Keratinocyte (primary cell): ENCODE measurements around the gene DNAJB13. TPM values are rescaled to one million over a fixed set of nuclear protein-coding genes. Genes with fewer than 3 reads are reported as not detected.

Source experiments
- DNase-seq: peaks from one replicate; pipeline ENCODE4 v3.0.0-alpha.2; 2011; ENCODE audit warnings: low read depth, missing footprints, low spot score
- FAIRE-seq: peaks from 2 replicates; lab custom pipeline; 2011; peaks lifted over from hg19 to GRCh38; lab: Jason Lieb, UNC
- H2AFZ ChIP-seq: 2 replicates; pipeline ENCODE4 v1.6.0; 2012; ENCODE audit warnings: low read length, control low read depth, inconsistent platforms; ENCODE audit not compliant: control insufficient read depth
- H3K27ac ChIP-seq: 2 replicates; pipeline ENCODE4 v1.5.1; 2011; ENCODE audit warnings: low read length; ENCODE audit not compliant: control insufficient read depth, insufficient read depth
- H3K27me3 ChIP-seq: 3 replicates; pipeline ENCODE4 v1.6.0; 2011; ENCODE audit warnings: low read length; ENCODE audit not compliant: control insufficient read depth, insufficient read depth; ENCODE audit errors: extremely low read depth
- H3K36me3 ChIP-seq, 2 experiments: 2 replicates in 1 of 2; 3 replicates in 1 of 2; pipeline ENCODE4 v1.5.1; 2011; ENCODE audit warnings: low read length in 2 of 2, mild to moderate bottlenecking in 1 of 2; ENCODE audit not compliant: control insufficient read depth in 2 of 2, insufficient read depth in 2 of 2; ENCODE audit errors: extremely low read depth in 1 of 2
- H3K4me1 ChIP-seq: 3 replicates; pipeline ENCODE4 v1.5.1; 2011; ENCODE audit warnings: low read length; ENCODE audit not compliant: control insufficient read depth, insufficient read depth; ENCODE audit errors: extremely low read depth
- H3K4me2 ChIP-seq: 3 replicates; pipeline ENCODE4 v1.6.0; 2011; ENCODE audit warnings: low read depth, low read length; ENCODE audit not compliant: control insufficient read depth, insufficient read depth; ENCODE audit errors: extremely low read depth
- H3K4me3 ChIP-seq, 3 experiments: fragments of 200-600 bp in 1 of 3; sonication (generic) in 1 of 3; 2 replicates in 2 of 3; 3 replicates in 1 of 3; pipeline ENCODE4 v1.5.1; 2011 to 2016; ENCODE audit warnings: low read length in 3 of 3, mild to moderate bottlenecking in 3 of 3, control low read depth in 2 of 3, inconsistent platforms in 1 of 3, low read depth in 1 of 3, mixed read lengths in 1 of 3, mixed run types in 1 of 3, moderate library complexity in 1 of 3; ENCODE audit not compliant: control insufficient read depth in 2 of 3, insufficient read depth in 2 of 3; ENCODE audit errors: extremely low read depth in 1 of 3
- H3K79me2 ChIP-seq: 2 replicates; pipeline ENCODE4 v1.6.0; 2012; ENCODE audit warnings: low read length; ENCODE audit not compliant: control insufficient read depth, insufficient read depth
- H3K9ac ChIP-seq: 3 replicates; pipeline ENCODE4 v1.6.0; 2011; ENCODE audit warnings: low read length; ENCODE audit not compliant: control insufficient read depth, insufficient read depth; ENCODE audit errors: extremely low read depth
- H3K9me1 ChIP-seq: 3 replicates; pipeline ENCODE4 v1.6.0; 2011; ENCODE audit warnings: low read length; ENCODE audit not compliant: control insufficient read depth, insufficient read depth; ENCODE audit errors: extremely low read depth
- H3K9me3 ChIP-seq: 2 replicates; pipeline ENCODE4 v1.5.1; 2012; ENCODE audit warnings: low read depth, low read length; ENCODE audit not compliant: control insufficient read depth
- H4K20me1 ChIP-seq: 3 replicates; pipeline ENCODE4 v1.6.0; 2011; ENCODE audit warnings: low read length; ENCODE audit not compliant: control insufficient read depth, insufficient read depth; ENCODE audit errors: extremely low read depth
- EZH2 ChIP-seq: IDR thresholded peaks from one replicate; pipeline ENCODE4 v1.6.1; 2012; ENCODE audit warnings: inconsistent platforms, mild to moderate bottlenecking, low read length, moderate library complexity
- dilution Hi-C: fragments of 300-500 bp; cut with MboI; formaldehyde crosslinking; loops from one replicate; pipeline ENCODE4 v1.7.0; 2020; ENCODE audit warnings: low sequenced_read_pairs; ENCODE audit not compliant: extremely low pct_ligation_motif_present
- polyA plus RNA-seq, 5 experiments: library from polyadenylated mRNA; depleted of rRNA in 3 of 5; stranded (reverse) in 3 of 5; stranded (forward) in 1 of 5; unstranded in 1 of 5; fragments of >200 nt; gene quantifications; 1 replicate in 1 of 5; 2 replicates in 3 of 5; 3 replicates in 1 of 5; pipeline versions ENCODE4 v1.2.1 to v1.2.3, GENCODE V29; 2011 to 2012; ENCODE audit warnings: missing spikeins in 2 of 5, low read depth in 1 of 5, low replicate concordance in 1 of 5
- TF ChIP-seq, protein P1 (sequence below), 3 experiments: IDR thresholded peaks in 1 of 3; conservative IDR thresholded peaks in 1 of 3; optimal IDR thresholded peaks in 1 of 3; 2 replicates in 2 of 3; 3 replicates in 1 of 3; pipeline versions ENCODE3 to v1.5.1; 2011; ENCODE audit warnings: low read length in 3 of 3, mild to moderate bottlenecking in 3 of 3, moderate library complexity in 2 of 3, control low read depth in 1 of 3, inconsistent platforms in 1 of 3; ENCODE audit not compliant: insufficient read depth in 2 of 3; ENCODE audit errors: extremely low read depth in 1 of 3

The DNAJB13 gene
- polyA plus RNA-seq, 1 donor (not counting 4 experiments of a cell fraction or from before 2014, with no cell fraction given): 0.09 TPM

DNA sequence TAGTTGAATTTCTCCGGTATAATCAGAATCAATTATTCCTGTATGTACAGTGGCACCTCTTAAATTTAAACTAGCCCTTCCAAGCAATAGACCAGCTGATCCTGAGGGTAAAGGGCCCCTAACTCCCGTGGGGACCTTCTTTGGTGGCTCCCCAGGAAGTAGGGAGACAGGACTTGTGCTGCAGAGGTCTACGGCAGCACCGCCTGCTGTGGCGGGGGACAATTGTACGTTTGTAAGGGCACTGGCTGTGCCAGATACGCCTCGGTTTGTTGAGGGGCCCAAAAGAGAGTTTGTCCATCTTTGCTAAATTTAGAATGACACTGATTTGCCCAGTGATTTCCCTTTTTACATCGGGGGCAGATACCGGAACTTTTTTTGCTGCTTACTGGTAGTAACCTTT lies 5.9 kb upstream of the DNAJB13 start:
- H3K27ac ChIP-seq: no peak overlapping the region
- no peaks in the 10 kb centered on the region for H3K36me3 ChIP-seq
- no peaks in the 10 kb centered on the region for H3K9me1 ChIP-seq
- H3K4me2 ChIP-seq: no peak overlapping the region
- dilution Hi-C loops: no loop called here
- no peak overlapping the region for H2AFZ ChIP-seq
- H3K4me3 ChIP-seq: no peak overlapping the region
- peaks cover 3% of the 10 kb centered on the region for H3K9me3 ChIP-seq
- FAIRE-seq (no peak), DNase-seq (no peak)
- no peaks in the 10 kb centered on the region for H3K27me3 ChIP-seq
- no peaks in the 10 kb centered on the region for H3K4me1 ChIP-seq
- no peaks in the 10 kb centered on the region for H4K20me1 ChIP-seq
- H3K79me2 ChIP-seq: no peaks in the 10 kb centered on the region
- TF ChIP-seq, protein P1, sequence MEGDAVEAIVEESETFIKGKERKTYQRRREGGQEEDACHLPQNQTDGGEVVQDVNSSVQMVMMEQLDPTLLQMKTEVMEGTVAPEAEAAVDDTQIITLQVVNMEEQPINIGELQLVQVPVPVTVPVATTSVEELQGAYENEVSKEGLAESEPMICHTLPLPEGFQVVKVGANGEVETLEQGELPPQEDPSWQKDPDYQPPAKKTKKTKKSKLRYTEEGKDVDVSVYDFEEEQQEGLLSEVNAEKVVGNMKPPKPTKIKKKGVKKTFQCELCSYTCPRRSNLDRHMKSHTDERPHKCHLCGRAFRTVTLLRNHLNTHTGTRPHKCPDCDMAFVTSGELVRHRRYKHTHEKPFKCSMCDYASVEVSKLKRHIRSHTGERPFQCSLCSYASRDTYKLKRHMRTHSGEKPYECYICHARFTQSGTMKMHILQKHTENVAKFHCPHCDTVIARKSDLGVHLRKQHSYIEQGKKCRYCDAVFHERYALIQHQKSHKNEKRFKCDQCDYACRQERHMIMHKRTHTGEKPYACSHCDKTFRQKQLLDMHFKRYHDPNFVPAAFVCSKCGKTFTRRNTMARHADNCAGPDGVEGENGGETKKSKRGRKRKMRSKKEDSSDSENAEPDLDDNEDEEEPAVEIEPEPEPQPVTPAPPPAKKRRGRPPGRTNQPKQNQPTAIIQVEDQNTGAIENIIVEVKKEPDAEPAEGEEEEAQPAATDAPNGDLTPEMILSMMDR (optimal IDR thresholded peaks at IDR 0.05 in 1 of 3, IDR thresholded peaks at IDR 0.05 in 1 of 3, conservative IDR thresholded peaks at IDR 0.05 in 1 of 3; ENCODE audit: extremely low read depth in 1 of 3, insufficient read depth in 2 of 3, low read length in 3 of 3): no peak
- no peak for TF ChIP-seq EZH2
- H3K9ac ChIP-seq: no peak overlapping the region

DNA sequence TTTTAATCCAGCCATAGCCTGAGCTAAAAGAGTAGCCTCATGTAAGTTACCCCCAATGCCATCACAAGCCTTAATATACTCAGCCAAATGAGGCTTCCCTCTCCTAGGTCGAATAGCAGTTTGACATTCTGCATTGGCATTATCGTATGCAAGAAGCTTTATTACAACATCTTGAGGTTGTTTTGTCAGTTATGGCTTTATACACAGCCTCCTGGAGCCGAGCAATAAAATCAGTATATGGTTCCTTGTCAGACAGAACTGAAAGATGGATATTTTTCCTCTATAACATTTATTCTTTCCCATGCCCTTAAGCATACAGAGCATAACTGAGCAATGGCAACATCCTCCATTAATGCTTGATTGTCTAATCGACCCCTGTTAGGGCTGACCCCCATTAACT lies 5.4 kb upstream of the DNAJB13 start:
- Histone ChIP-seq H3K4me2 (no peak overlapping the region), H4K20me1 (no peaks in the 10 kb centered on the region), H3K4me1 (no peaks in the 10 kb centered on the region), H3K9me3 (peaks cover 3% of the 10 kb centered on the region), H3K27me3 (no peaks in the 10 kb centered on the region), H3K9ac (no peak overlapping the region), H3K9me1 (no peaks in the 10 kb centered on the region), H3K79me2 (no peaks in the 10 kb centered on the region), H3K4me3 (no peak overlapping the region), H3K36me3 (no peaks in the 10 kb centered on the region), H2AFZ (no peak overlapping the region), H3K27ac (no peak overlapping the region)
- FAIRE-seq: no peak
- dilution Hi-C loops: no loop called here
- TF ChIP-seq EZH2: no peak
- TF ChIP-seq, protein P1 (optimal IDR thresholded peaks at IDR 0.05 in 1 of 3, IDR thresholded peaks at IDR 0.05 in 1 of 3, conservative IDR thresholded peaks at IDR 0.05 in 1 of 3; ENCODE audit: extremely low read depth in 1 of 3, insufficient read depth in 2 of 3, low read length in 3 of 3): no peak
- no peak for DNase-seq
